ENCODE data around the gene HSPA1A. TPM values are rescaled to one million over a fixed set of nuclear protein-coding genes. Genes with fewer than 3 reads are reported as not detected.

The HSPA1A gene
- 1.4 TPM for polyA plus RNA-seq (2012; ENCODE audit: insufficient read length, low read depth)

DNA sequence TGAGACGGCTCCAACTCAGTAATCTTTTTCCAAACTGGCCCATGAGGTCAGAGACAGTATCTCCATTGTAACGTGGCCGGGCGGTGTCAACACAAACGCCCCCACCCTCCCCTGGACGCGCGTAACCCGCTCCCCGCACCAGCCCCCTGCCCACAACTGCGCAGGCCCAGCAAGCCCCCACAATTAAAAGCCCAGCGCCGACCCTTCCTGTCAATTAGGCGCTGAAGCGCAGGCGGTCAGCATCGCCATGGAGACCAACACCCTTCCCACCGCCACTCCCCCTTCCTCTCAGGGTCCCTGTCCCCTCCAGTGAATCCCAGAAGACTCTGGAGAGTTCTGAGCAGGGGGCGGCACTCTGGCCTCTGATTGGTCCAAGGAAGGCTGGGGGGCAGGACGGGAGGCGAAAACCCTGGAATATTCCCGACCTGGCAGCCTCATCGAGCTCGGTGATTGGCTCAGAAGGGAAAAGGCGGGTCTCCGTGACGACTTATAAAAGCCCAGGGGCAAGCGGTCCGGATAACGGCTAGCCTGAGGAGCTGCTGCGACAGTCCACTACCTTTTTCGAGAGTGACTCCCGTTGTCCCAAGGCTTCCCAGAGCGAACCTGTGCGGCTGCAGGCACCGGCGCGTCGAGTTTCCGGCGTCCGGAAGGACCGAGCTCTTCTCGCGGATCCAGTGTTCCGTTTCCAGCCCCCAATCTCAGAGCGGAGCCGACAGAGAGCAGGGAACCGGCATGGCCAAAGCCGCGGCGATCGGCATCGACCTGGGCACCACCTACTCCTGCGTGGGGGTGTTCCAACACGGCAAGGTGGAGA lies at the start of gene HSPA1A, which contains the start of gene HSPA1L:
Gene HSPA1A (plus strand): TSS at position 519 of the 814 bp plus-strand sequence. CDS start 214 bp downstream, at position 733.
Gene HSPA1L (minus strand): TSS at position 259 of the 814 bp plus-strand sequence. CDS start 3,311 bp downstream, outside the sequence.
- TF ChIP-seq TAF1 (IDR thresholded peaks at IDR 0.05; ENCODE audit: borderline replicate concordance, insufficient read depth, low read length) (no peak), POLR2AphosphoS5 (IDR thresholded peaks at IDR 0.05; ENCODE audit: low read depth, low read length) (no peak), FOXP2 (optimal IDR thresholded peaks at IDR 0.05; ENCODE audit: borderline replicate concordance, extremely low read depth, extremely low read length, insufficient read depth) (no peak), SIN3A (IDR thresholded peaks at IDR 0.05; ENCODE audit: borderline replicate concordance, insufficient read depth, low read length) (no peak)
- TF ChIP-seq, protein P1, sequence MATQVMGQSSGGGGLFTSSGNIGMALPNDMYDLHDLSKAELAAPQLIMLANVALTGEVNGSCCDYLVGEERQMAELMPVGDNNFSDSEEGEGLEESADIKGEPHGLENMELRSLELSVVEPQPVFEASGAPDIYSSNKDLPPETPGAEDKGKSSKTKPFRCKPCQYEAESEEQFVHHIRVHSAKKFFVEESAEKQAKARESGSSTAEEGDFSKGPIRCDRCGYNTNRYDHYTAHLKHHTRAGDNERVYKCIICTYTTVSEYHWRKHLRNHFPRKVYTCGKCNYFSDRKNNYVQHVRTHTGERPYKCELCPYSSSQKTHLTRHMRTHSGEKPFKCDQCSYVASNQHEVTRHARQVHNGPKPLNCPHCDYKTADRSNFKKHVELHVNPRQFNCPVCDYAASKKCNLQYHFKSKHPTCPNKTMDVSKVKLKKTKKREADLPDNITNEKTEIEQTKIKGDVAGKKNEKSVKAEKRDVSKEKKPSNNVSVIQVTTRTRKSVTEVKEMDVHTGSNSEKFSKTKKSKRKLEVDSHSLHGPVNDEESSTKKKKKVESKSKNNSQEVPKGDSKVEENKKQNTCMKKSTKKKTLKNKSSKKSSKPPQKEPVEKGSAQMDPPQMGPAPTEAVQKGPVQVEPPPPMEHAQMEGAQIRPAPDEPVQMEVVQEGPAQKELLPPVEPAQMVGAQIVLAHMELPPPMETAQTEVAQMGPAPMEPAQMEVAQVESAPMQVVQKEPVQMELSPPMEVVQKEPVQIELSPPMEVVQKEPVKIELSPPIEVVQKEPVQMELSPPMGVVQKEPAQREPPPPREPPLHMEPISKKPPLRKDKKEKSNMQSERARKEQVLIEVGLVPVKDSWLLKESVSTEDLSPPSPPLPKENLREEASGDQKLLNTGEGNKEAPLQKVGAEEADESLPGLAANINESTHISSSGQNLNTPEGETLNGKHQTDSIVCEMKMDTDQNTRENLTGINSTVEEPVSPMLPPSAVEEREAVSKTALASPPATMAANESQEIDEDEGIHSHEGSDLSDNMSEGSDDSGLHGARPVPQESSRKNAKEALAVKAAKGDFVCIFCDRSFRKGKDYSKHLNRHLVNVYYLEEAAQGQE (IDR thresholded peaks at IDR 0.05; ENCODE audit: insufficient read depth in 1 of 2, low read depth in 2 of 2, low read length in 2 of 2): no peak

DNA sequence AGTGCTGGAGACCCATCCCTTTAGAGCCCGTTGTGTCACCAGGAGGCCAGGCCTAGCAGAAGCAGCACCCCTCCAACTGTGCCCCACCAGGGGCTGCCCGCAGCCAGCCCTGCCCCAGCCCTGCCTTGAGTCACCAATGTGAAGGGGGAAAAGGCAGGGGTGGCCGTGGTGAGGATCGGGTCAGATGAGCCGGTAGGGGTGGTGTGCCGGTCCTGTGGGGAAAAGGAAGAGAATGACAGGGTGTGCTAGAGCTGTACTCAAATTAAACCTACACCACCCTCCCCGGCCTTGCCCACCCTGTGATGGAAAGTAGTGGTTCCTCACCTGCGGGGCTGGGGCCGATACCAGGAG lies 49.8 kb upstream of the HSPA1A start:
- TF ChIP-seq POLR2AphosphoS5 (IDR thresholded peaks at IDR 0.05; ENCODE audit: low read depth, low read length) (no peak), TAF1 (IDR thresholded peaks at IDR 0.05; ENCODE audit: borderline replicate concordance, insufficient read depth, low read length) (no peak), FOXP2 (optimal IDR thresholded peaks at IDR 0.05; ENCODE audit: borderline replicate concordance, extremely low read depth, extremely low read length, insufficient read depth) (no peak), SIN3A (IDR thresholded peaks at IDR 0.05; ENCODE audit: borderline replicate concordance, insufficient read depth, low read length) (no peak)
- TF ChIP-seq, protein P1 (IDR thresholded peaks at IDR 0.05; ENCODE audit: insufficient read depth in 1 of 2, low read depth in 2 of 2, low read length in 2 of 2): no peak

- TF ChIP-seq SIN3A (IDR thresholded peaks at IDR 0.05; ENCODE audit: borderline replicate concordance, insufficient read depth, low read length) (no peak), POLR2AphosphoS5 (IDR thresholded peaks at IDR 0.05; ENCODE audit: low read depth, low read length) (no peak), FOXP2 (optimal IDR thresholded peaks at IDR 0.05; ENCODE audit: borderline replicate concordance, extremely low read depth, extremely low read length, insufficient read depth) (no peak), TAF1 (IDR thresholded peaks at IDR 0.05; ENCODE audit: borderline replicate concordance, insufficient read depth, low read length) (no peak)
- TF ChIP-seq, protein P1 (IDR thresholded peaks at IDR 0.05; ENCODE audit: insufficient read depth in 1 of 2, low read depth in 2 of 2, low read length in 2 of 2): no peak
Measured at GRCh38 chr6:31765910-31766794, 49.2 kb upstream of the HSPA1A start.

DNA sequence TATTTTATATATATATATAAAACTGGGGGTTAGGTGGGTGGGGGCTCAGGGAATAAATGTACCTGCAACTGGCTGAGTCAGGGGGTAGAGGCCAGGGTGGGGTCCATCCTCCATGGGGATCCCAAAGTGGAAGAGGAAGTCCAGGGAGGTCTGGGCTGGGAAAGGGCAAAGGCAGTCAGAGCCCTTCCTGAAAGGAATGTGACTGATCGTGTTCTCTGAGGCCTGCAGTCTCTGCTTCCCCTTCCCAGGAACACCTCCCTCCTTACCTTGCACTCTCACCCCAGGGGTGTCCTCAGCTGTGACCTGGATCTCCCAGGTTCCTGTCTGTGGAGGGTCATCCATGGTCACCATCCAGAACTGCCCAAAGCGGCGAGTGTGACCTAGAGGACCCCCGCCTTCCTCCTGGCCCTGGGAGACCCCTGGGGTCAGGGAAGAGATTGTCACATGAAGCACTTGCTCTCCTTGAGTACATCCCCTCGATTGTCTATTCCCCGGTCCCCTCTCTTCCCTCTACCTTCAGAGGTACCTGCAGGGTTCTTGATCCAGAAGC lies 48.2 kb upstream of the HSPA1A start:
- TF ChIP-seq POLR2AphosphoS5 (IDR thresholded peaks at IDR 0.05; ENCODE audit: low read depth, low read length) (no peak), FOXP2 (optimal IDR thresholded peaks at IDR 0.05; ENCODE audit: borderline replicate concordance, extremely low read depth, extremely low read length, insufficient read depth) (no peak), TAF1 (IDR thresholded peaks at IDR 0.05; ENCODE audit: borderline replicate concordance, insufficient read depth, low read length) (no peak), SIN3A (IDR thresholded peaks at IDR 0.05; ENCODE audit: borderline replicate concordance, insufficient read depth, low read length) (no peak)
- TF ChIP-seq, protein P1 (IDR thresholded peaks at IDR 0.05; ENCODE audit: insufficient read depth in 1 of 2, low read depth in 2 of 2, low read length in 2 of 2): no peak

Measured in PFSK-1 (cell line).